Coronary artery (tissue), 2 donors: Measurements from ENCODE around the gene P3H4.
A peak's percentile ranks its signal among the peaks of the same experiment; 100 is the strongest.

Experiments
- DNase-seq: peaks from one replicate; pipeline ENCODE4 v3.0.0-alpha.2; 2017; ENCODE audit warnings: low spot score
- H3K27ac ChIP-seq, 2 donors: fragments of 200-600 bp; sonication (generic); one replicate each; pipeline ENCODE4 v1.5.1; 2016 to 2019
- H3K4me3 ChIP-seq: fragments of 200-600 bp; sonication (generic); 2 replicates; pipeline ENCODE4 v1.5.1; 2016; ENCODE audit warnings: mild to moderate bottlenecking, moderate library complexity
- TF ChIP-seq, protein P1 (sequence below): fragments of 200-600 bp; sonication (generic); IDR thresholded peaks from one replicate; pipeline ENCODE4 v1.5.1; 2019; ENCODE audit warnings: antibody characterized with exemption

The P3H4 gene

DNA sequence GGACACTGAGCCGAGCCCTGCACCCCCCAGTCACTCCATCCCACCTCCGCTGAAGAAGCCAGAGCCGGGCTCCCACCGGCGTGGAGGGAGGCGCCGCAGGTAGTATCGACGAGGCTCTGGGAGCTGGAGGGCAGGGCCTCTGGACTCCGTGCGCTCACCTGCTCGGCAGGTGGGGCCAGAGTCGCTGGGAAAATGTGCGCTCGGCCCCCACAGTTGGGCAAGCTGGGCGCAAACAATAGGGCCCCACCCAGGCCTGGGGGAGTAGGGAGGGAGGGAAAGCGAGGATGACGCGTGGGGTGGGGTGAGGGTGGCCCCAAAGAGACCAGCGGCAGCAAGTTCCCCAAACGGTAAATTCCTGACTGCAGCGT, 25.9 kb downstream of the P3H4 start:
- Histone ChIP-seq H3K4me3 (peak overlapping the region; percentile 87), H3K27ac (peak overlapping the region; percentile 72 to 84)
- DNase-seq = no peak
- TF ChIP-seq, protein P1, sequence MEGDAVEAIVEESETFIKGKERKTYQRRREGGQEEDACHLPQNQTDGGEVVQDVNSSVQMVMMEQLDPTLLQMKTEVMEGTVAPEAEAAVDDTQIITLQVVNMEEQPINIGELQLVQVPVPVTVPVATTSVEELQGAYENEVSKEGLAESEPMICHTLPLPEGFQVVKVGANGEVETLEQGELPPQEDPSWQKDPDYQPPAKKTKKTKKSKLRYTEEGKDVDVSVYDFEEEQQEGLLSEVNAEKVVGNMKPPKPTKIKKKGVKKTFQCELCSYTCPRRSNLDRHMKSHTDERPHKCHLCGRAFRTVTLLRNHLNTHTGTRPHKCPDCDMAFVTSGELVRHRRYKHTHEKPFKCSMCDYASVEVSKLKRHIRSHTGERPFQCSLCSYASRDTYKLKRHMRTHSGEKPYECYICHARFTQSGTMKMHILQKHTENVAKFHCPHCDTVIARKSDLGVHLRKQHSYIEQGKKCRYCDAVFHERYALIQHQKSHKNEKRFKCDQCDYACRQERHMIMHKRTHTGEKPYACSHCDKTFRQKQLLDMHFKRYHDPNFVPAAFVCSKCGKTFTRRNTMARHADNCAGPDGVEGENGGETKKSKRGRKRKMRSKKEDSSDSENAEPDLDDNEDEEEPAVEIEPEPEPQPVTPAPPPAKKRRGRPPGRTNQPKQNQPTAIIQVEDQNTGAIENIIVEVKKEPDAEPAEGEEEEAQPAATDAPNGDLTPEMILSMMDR = no peak

DNA sequence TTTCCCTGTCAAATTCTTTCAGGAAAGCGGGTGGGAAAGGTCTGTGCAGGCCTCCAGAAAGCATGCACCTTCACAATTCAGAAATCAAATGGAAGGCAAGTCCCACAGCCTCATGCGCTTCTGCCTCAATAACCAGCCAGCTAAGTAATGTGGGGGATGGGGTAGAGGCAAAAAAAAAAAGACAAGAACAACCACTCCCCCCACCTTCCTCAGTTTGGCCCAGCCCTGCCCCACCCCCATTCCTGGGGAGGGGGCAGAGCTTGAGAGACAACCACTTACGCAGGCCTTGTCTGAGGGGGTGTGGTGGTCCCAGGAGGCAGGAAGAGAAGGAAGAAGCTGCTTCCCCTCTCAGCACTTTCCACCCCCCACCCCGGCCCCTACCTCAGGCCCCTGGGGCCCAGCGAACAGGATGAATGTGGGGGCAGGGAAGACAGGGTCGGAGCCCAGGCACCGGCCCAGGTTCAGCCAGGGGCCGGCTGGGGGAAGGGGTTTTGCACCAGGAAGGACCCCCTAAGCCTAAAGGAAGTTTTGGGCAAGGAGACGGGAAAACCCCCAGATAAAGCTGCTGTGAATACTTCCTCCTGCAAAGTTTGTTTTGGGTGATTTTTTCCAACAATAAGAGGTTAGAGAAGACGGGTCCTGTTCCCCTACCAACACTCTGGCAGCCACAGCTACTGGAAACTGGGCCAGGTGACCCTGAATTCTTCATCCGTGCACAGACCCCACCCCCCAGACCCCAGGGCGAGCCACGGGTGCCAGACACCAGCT, 26.5 kb downstream of the P3H4 start:
- H3K4me3 ChIP-seq = peak overlapping the region; percentile 87
- TF ChIP-seq, protein P1 = no peak
- DNase-seq = no peak
- H3K27ac ChIP-seq = peak overlapping the region; percentile 72 to 84

DNA sequence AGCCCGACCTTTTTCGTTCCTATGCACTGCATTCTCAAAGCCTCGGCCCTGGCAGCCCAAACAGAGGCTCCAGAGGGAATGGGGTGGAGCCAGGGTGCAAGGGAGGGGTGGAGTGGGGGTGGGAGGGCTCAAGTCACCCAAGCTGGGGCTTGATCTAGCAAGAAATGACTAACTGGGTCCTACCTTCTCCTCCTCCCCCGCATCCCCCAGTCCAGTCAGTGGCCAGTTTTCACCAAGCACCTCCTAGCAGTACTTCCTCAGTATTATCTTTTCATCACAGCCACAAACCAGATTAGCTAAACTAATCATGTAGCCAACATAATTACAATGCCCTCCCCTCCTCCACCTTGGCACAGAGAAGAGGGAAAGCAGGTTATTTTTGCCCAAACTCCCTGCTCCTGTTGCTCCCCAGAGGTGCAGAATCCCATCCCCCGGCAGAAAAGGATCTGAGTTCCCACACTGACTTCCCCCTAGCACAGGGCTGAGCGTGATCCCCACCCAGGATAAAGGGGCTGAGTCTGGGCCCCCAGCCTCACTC, 27.5 kb downstream of the P3H4 start:
- Histone ChIP-seq H3K27ac (peak overlapping the region; percentile 51 to 84), H3K4me3 (peak overlapping the region; percentile 87)
- DNase-seq = no peak
- TF ChIP-seq, protein P1 = no peak

DNA sequence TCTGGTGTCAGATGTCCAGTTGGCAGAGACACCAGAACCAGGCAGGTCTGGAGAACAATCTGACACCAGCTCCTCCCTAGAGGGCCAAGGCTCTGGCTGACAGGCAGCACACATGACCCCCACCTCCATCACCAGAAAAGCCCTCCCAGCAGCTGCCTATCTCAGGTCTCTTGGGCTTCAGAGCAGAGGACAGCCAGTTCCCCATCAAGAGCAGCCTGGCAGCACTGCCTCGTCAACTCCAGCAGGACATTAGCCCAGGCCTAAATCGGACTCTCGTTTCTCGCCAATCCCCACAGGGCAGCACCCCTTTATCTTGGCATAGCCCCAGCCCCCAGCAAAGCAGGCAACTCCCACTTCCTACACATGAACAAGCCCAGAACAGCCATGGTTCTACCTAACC, 29.6 kb downstream of the P3H4 start:
- TF ChIP-seq, protein P1 = no peak

DNA sequence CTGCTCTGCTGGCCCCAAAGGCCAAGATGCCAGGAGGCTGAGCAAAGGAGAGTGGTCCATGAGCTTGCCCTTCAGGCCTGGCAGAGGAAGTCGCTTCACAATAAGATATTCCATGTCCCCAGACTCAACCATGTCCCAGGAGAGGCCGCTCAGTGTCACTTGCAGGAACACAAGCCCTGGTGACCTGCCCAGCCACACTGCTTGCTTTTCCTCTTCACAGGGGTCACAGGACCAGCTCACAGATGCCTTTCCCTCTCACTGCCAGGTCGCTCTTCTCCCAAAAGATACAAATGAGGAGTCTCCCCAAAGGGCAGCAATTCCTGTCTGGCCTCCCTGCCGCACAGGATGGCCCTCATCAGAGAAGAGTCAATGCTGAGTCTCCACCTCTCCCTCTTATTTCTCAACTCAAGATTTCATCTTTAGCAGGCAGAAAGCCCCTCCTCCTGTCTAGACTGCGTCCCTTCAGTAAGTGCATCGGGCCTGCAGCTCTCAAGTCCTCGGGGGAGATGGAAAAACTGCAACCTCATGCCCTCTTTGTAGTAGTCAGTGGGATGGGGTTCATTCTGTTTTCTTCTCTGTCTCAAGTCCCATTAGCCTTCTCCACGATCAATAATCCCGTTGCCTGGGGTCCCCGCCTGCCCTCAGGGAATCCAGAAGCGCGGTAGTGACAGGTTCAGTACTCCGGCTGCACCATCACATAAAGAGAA, 30.2 kb downstream of the P3H4 start:
- DNase-seq = no peak
- H3K27ac ChIP-seq = peak overlapping the region; percentile 77 to 88
- H3K4me3 ChIP-seq = no peak overlapping the region
- TF ChIP-seq, protein P1 = no peak

More for the DNA sequence above, 29.6 kb downstream of the P3H4 start:
- peak overlapping the region; percentile 77 to 88 for H3K27ac ChIP-seq
- peak; percentile 85 for DNase-seq
- peak overlapping the region; percentile 33 for H3K4me3 ChIP-seq

DNA sequence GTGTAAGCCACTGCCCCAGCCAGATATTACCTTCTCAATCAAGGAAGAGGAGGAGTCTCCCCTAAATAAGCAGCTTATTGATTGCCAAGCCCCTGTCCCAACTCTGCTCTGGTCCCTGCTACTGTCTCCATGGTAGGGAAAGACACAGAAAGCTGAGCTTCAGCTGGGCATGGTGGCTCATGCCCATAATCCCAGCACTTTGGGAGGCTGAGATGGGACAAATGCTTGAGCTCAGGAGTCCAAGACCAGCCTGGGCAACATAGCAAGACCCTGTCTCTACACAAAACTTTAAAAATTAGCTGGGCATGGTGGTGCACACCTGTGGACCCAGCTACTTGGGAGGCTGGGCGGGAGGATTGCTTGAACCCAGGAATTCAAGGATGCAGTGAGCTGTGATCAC, 31.8 kb downstream of the P3H4 start:
- Histone ChIP-seq H3K4me3 (no peak overlapping the region), H3K27ac (no peak overlapping the region)
- TF ChIP-seq, protein P1 = no peak
- DNase-seq = no peak
